Measurements from ENCODE around the gene TMEM44. TPM values are rescaled to one million over a fixed set of nuclear protein-coding genes. Genes with fewer than 3 reads are reported as not detected.

The TMEM44 gene
- total and polyA plus RNA-seq, 2 donors (not counting 3 experiments of a cell fraction or from before 2014, with no cell fraction given): 93.8 to 125 TPM

DNA sequence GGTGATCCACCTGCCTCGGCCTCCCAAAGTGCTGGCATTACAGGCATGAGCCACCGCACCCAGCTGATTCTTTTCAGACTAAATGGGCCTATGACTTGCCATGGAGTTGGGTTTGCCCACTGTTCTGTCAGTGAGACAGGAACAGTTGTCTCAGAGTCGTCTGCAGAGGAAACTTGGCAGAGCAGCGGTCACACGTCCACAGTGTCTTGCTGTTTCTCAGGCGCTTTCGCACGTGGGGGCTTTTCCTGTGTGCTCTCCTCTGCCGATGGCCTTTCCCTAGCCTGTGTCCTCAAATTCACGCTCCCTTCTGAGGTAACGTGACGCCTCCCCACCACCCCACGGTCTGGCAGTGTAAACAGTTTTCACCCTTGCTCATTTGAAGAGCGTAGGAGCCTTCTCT, 11.3 kb downstream of the TMEM44 start:
- Histone ChIP-seq H3K9ac (replicated peaks; ENCODE audit: extremely low read depth, insufficient read depth, low read length) (no peak overlapping the region), H2AFZ (ENCODE audit: low read depth, low read length) (no peak overlapping the region), H3K9me1 (replicated peaks; ENCODE audit: control insufficient read depth, extremely low read depth, insufficient read depth, low read length) (no peaks in the 10 kb centered on the region), H3K4me1 (ENCODE audit: control insufficient read depth, extremely low read depth, insufficient read depth, low read length) (no peaks in the 10 kb centered on the region), H3K4me3 (replicated peaks in 1 of 3; ENCODE audit: insufficient read depth in 1 of 3, low read depth in 1 of 3, low read length in 3 of 3) (no peak overlapping the region), H3K36me3 (ENCODE audit: control insufficient read depth in 2 of 2, extremely low read depth in 1 of 2, insufficient read depth in 2 of 2, low read length in 2 of 2) (peaks cover 20 to 60% of the 10 kb centered on the region in 2 experiments), H3K9me3 (replicated peaks; ENCODE audit: control insufficient read depth, insufficient read depth, low read length) (no peaks in the 10 kb centered on the region), H3K27me3 (ENCODE audit: control insufficient read depth in 2 of 2, insufficient read depth in 2 of 2, low read length in 2 of 2) (no peaks in the 10 kb centered on the region), H3K27ac (ENCODE audit: insufficient read depth, low read depth, low read length) (no peak overlapping the region), H4K20me1 (replicated peaks; ENCODE audit: control insufficient read depth, extremely low read depth, insufficient read depth, low read length) (no peaks in the 10 kb centered on the region), H3K79me2 (ENCODE audit: control insufficient read depth, insufficient read depth, low read length) (no peaks in the 10 kb centered on the region), H3K4me2 (ENCODE audit: insufficient read depth, low read length) (no peak overlapping the region)
- BruUV-seq (replicated peaks): no TSS peak
- ChIA-PET CTCF (interaction anchor here (1.0 to 2.8 kb wide), 4 partner anchors 17 to 49 kb away, joined by 3 to 8 read pairs (median 5); partner anchors contain the start of gene LSG1), POLR2A (interaction anchor here (0.7 kb wide), 1 partner anchor 18 kb away, joined by 3 read pairs; no protein-coding TSS in a partner anchor)
- FAIRE-seq (no peak), DNase-seq (ENCODE audit: low read depth, low spot score) (no peak)
- no peak for TF ChIP-seq POLR2A (IDR thresholded peaks at IDR 0.05; ENCODE audit: low read depth, low read length)
- no peak for TF ChIP-seq FOS (IDR thresholded peaks at IDR 0.05; ENCODE audit: borderline replicate concordance, insufficient read depth, low read length)
- TF ChIP-seq, protein P1, sequence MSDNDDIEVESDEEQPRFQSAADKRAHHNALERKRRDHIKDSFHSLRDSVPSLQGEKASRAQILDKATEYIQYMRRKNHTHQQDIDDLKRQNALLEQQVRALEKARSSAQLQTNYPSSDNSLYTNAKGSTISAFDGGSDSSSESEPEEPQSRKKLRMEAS (IDR thresholded peaks at IDR 0.05; ENCODE audit: insufficient read depth, insufficient read length): no peak
- no peak for TF ChIP-seq POLR2AphosphoS5 (IDR thresholded peaks at IDR 0.05; ENCODE audit: insufficient read depth, low read depth, low read length)
- no peak for TF ChIP-seq JUN (IDR thresholded peaks at IDR 0.05; ENCODE audit: borderline replicate concordance, insufficient read depth, insufficient read length, low read depth)
- TF ChIP-seq MYC (IDR thresholded peaks at IDR 0.05; ENCODE audit: low read depth, low read length): no peak
- TF ChIP-seq GATA2 (IDR thresholded peaks at IDR 0.05; ENCODE audit: insufficient read depth, insufficient read length, low read depth, low read length): no peak
- no peak for TF ChIP-seq EZH2 (IDR thresholded peaks at IDR 0.05; ENCODE audit: borderline replicate concordance, low read depth, low read length, severe bottlenecking)
- TF ChIP-seq, protein P2, sequence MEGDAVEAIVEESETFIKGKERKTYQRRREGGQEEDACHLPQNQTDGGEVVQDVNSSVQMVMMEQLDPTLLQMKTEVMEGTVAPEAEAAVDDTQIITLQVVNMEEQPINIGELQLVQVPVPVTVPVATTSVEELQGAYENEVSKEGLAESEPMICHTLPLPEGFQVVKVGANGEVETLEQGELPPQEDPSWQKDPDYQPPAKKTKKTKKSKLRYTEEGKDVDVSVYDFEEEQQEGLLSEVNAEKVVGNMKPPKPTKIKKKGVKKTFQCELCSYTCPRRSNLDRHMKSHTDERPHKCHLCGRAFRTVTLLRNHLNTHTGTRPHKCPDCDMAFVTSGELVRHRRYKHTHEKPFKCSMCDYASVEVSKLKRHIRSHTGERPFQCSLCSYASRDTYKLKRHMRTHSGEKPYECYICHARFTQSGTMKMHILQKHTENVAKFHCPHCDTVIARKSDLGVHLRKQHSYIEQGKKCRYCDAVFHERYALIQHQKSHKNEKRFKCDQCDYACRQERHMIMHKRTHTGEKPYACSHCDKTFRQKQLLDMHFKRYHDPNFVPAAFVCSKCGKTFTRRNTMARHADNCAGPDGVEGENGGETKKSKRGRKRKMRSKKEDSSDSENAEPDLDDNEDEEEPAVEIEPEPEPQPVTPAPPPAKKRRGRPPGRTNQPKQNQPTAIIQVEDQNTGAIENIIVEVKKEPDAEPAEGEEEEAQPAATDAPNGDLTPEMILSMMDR (IDR thresholded peaks at IDR 0.05; ENCODE audit: extremely low read depth in 1 of 2, insufficient read depth in 1 of 2, low read depth in 1 of 2, low read length in 2 of 2): no peak
- dilution Hi-C loops (cut with MboI; ENCODE audit: extremely low pct_ligation_motif_present, low sequenced_read_pairs) (no loop called here), intact Hi-C loops (cut with micrococcal nuclease) (no loop called here)
